ENCODE measurements around the gene SLC26A1.

- TF ChIP-seq SP1 (IDR thresholded peaks at IDR 0.05): no peak
- TF ChIP-seq SP1 (CRISPR knock-in tag; IDR thresholded peaks at IDR 0.05): no peak
- TF ChIP-seq RNF219 (CRISPR knock-in tag; IDR thresholded peaks at IDR 0.05): no peak
- TF ChIP-seq NFRKB (IDR thresholded peaks at IDR 0.05): no peak
- TF ChIP-seq ESRRA (CRISPR knock-in tag; IDR thresholded peaks at IDR 0.05; ENCODE audit: low read depth): no peak
- TF ChIP-seq ZHX1 (CRISPR knock-in tag; IDR thresholded peaks at IDR 0.05; ENCODE audit: low read depth): no peak
- no peak for TF ChIP-seq TP53 (CRISPR knock-in tag; conservative IDR thresholded peaks at IDR 0.05)
- no peak for TF ChIP-seq ATF2 (CRISPR knock-in tag; IDR thresholded peaks at IDR 0.05)
- TF ChIP-seq THAP8 (CRISPR knock-in tag; IDR thresholded peaks at IDR 0.05; ENCODE audit: borderline replicate concordance): no peak
- TF ChIP-seq GTF2F1 (IDR thresholded peaks at IDR 0.05; ENCODE audit: low read length): no peak
- no peak for TF ChIP-seq TBL1XR1 (IDR thresholded peaks at IDR 0.05; ENCODE audit: borderline replicate concordance, low read length, partially characterized antibody)
- TF ChIP-seq ZNF230 (CRISPR knock-in tag; IDR thresholded peaks at IDR 0.05): no peak
- no peak for TF ChIP-seq POLR2AphosphoS2 (IDR thresholded peaks at IDR 0.05; ENCODE audit: low read depth, low read length)
These were observed 30.7 kb downstream of the SLC26A1 start for GRCh38 chr4:962231-963208.

Measured in HepG2 (cell line).